ENCODE measurements around the gene NCAM1. TPM values are rescaled to one million over a fixed set of nuclear protein-coding genes. Genes with fewer than 3 reads are reported as not detected.

The NCAM1 gene
- total and polyA plus RNA-seq, 2 experiments from 2014 or later = 0.76 to 1.6 TPM

GRCh38 chr11:113240790-113241635, 279.8 kb downstream of the NCAM1 start (continued):
- no peak for TF ChIP-seq REST (IDR thresholded peaks at IDR 0.05; ENCODE audit: unreplicated experiment)
- no peak for TF ChIP-seq EZH2 (IDR thresholded peaks at IDR 0.05; ENCODE audit: low read depth, unreplicated experiment)

DNA sequence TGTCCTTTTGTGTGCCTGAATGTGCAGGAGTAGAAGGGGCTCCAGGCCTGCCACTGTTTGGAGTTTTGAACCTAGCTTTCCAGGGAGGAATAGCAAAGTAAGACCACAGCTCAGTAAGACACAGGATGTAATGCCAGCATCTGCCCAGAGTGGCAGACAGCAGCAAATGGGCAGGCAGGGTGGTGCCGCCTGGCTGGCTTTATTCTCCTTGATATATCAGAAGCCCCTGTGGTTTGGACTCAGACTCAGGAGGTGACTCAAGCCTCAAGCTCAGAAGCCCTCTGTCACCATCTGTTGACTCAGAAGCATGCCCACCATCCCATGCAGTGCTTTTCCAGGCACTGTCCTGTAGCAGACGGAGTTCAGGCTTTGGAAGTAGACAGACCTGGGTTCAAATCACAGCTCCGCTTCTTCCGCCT, 280.4 kb downstream of the NCAM1 start:
- Mint-ChIP-seq H3K27me3 (ENCODE audit: insufficient read depth, low read depth, poor library complexity) (no peaks in the 10 kb centered on the region), H3K27ac (no peak overlapping the region; the same call in 1 of the 2 replicates), H3K9me3 (no peaks in the 10 kb centered on the region), H3K4me1 (peaks cover 14% of the 10 kb centered on the region), H3K36me3 (ENCODE audit: low read depth) (no peaks in the 10 kb centered on the region), H3K4me3 (no peak overlapping the region)
- H2AFZ ChIP-seq = no peak overlapping the region
- no peaks in the 10 kb centered on the region for H4K20me1 ChIP-seq (replicated peaks; ENCODE audit: insufficient read depth)
- no peaks in the 10 kb centered on the region for H3K9me2 ChIP-seq (ENCODE audit: insufficient read depth)
- H3K27me3 ChIP-seq (ENCODE audit: insufficient read depth) = no peaks in the 10 kb centered on the region
- H3K4me1 ChIP-seq (ENCODE audit: insufficient read depth) = peaks cover 17% of the 10 kb centered on the region
- no peak for DNase-seq (ENCODE audit: low spot score)
- TF ChIP-seq EZH2 (IDR thresholded peaks at IDR 0.05; ENCODE audit: low read depth, unreplicated experiment) = no peak
- TF ChIP-seq, protein P1, sequence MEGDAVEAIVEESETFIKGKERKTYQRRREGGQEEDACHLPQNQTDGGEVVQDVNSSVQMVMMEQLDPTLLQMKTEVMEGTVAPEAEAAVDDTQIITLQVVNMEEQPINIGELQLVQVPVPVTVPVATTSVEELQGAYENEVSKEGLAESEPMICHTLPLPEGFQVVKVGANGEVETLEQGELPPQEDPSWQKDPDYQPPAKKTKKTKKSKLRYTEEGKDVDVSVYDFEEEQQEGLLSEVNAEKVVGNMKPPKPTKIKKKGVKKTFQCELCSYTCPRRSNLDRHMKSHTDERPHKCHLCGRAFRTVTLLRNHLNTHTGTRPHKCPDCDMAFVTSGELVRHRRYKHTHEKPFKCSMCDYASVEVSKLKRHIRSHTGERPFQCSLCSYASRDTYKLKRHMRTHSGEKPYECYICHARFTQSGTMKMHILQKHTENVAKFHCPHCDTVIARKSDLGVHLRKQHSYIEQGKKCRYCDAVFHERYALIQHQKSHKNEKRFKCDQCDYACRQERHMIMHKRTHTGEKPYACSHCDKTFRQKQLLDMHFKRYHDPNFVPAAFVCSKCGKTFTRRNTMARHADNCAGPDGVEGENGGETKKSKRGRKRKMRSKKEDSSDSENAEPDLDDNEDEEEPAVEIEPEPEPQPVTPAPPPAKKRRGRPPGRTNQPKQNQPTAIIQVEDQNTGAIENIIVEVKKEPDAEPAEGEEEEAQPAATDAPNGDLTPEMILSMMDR (conservative IDR thresholded peaks at IDR 0.05; ENCODE audit: low read depth in 2 of 2) = no peak
- no peak for TF ChIP-seq NANOG (IDR thresholded peaks at IDR 0.05; ENCODE audit: borderline replicate concordance)
- no peak for TF ChIP-seq EZH2phosphoT487 (IDR thresholded peaks at IDR 0.05; ENCODE audit: unreplicated experiment)
- H3K79me2 ChIP-seq (replicated peaks; ENCODE audit: insufficient read depth) = no peaks in the 10 kb centered on the region
- H3K36me3 ChIP-seq (ENCODE audit: insufficient read depth) = no peaks in the 10 kb centered on the region
- no peak overlapping the region for H3K27ac ChIP-seq (ENCODE audit: low read depth)
- no peak for ATAC-seq
- no peak overlapping the region for H3K4me3 ChIP-seq
- no peak overlapping the region for H3K4me2 ChIP-seq
- H3F3A ChIP-seq (replicated peaks; ENCODE audit: low read depth) = no peaks in the 10 kb centered on the region

- H3K4me3 ChIP-seq = no peak overlapping the region
- no peaks in the 10 kb centered on the region for H3K36me3 Mint-ChIP-seq (ENCODE audit: low read depth)
- no peaks in the 10 kb centered on the region for H3K36me3 ChIP-seq (ENCODE audit: insufficient read depth)
- no peaks in the 10 kb centered on the region for H3K27me3 ChIP-seq (ENCODE audit: insufficient read depth)
- peaks cover 17% of the 10 kb centered on the region for H3K4me1 ChIP-seq (ENCODE audit: insufficient read depth)
- no peak overlapping the region; the same call in 1 of the 2 replicates for H3K27ac Mint-ChIP-seq
- H3K4me2 ChIP-seq = no peak overlapping the region
- ATAC-seq (no peak), DNase-seq (ENCODE audit: low spot score) (no peak)
- no peaks in the 10 kb centered on the region for H3K9me3 Mint-ChIP-seq
- H3K9me2 ChIP-seq (ENCODE audit: insufficient read depth) = no peaks in the 10 kb centered on the region
- peaks cover 17% of the 10 kb centered on the region for H3K4me1 Mint-ChIP-seq
- H3K4me3 Mint-ChIP-seq = no peak overlapping the region
- H3K27ac ChIP-seq (ENCODE audit: low read depth) = no peak overlapping the region
- no peaks in the 10 kb centered on the region for H3F3A ChIP-seq (replicated peaks; ENCODE audit: low read depth)
- H3K27me3 Mint-ChIP-seq (ENCODE audit: insufficient read depth, low read depth, poor library complexity) = no peaks in the 10 kb centered on the region
- H3K79me2 ChIP-seq (replicated peaks; ENCODE audit: insufficient read depth) = no peaks in the 10 kb centered on the region
- no peak overlapping the region for H2AFZ ChIP-seq
- no peaks in the 10 kb centered on the region for H4K20me1 ChIP-seq (replicated peaks; ENCODE audit: insufficient read depth)
- TF ChIP-seq NANOG (IDR thresholded peaks at IDR 0.05; ENCODE audit: borderline replicate concordance) (no peak), CREB1 (CRISPR knock-in tag; IDR thresholded peaks at IDR 0.05; ENCODE audit: low read depth) (no peak), POLR2AphosphoS5 (IDR thresholded peaks at IDR 0.05; ENCODE audit: low read depth) (no peak), EZH2phosphoT487 (IDR thresholded peaks at IDR 0.05; ENCODE audit: unreplicated experiment) (no peak), JUNB (IDR thresholded peaks at IDR 0.05; ENCODE audit: unreplicated experiment) (no peak), ZNF114 (CRISPR knock-in tag; IDR thresholded peaks at IDR 0.05) (no peak), ZNF331 (CRISPR knock-in tag; IDR thresholded peaks at IDR 0.05; ENCODE audit: low read depth) (no peak), EZH2 (IDR thresholded peaks at IDR 0.05; ENCODE audit: low read depth, unreplicated experiment) (no peak), STAT1 (IDR thresholded peaks at IDR 0.05; ENCODE audit: unreplicated experiment) (no peak)
- TF ChIP-seq, protein P1 (conservative IDR thresholded peaks at IDR 0.05; ENCODE audit: low read depth in 2 of 2) = no peak
Measured at GRCh38 chr11:113242060-113242459, 280.8 kb downstream of the NCAM1 start.
